Astrocyte (in vitro differentiated cells and primary cell): ENCODE measurements around the gene TET2. TPM values are rescaled to one million over a fixed set of nuclear protein-coding genes. Genes with fewer than 3 reads are reported as not detected.
A peak's percentile ranks its signal among the peaks of the same experiment; 100 is the strongest.

Experiments
- DNase-seq: peaks from one replicate; pipeline ENCODE4 v3.0.0-alpha.2; 2010; ENCODE audit warnings: low read depth
- FAIRE-seq: peaks from 2 replicates; lab custom pipeline; 2011; peaks lifted over from hg19 to GRCh38; lab: Jason Lieb, UNC
- H2AFZ ChIP-seq: 2 replicates; pipeline ENCODE4 v1.6.0; 2012; ENCODE audit warnings: low read depth, low read length, inconsistent platforms
- H3K27ac ChIP-seq: 2 replicates; pipeline ENCODE4 v1.5.1; 2011; ENCODE audit warnings: low read depth, low read length, inconsistent platforms
- H3K27me3 ChIP-seq: 2 replicates; pipeline ENCODE4 v1.6.0; 2011; ENCODE audit warnings: low read length, inconsistent platforms; ENCODE audit not compliant: insufficient read depth
- H3K36me3 ChIP-seq: 2 replicates; pipeline ENCODE4 v1.5.1; 2011; ENCODE audit warnings: low read length, inconsistent platforms; ENCODE audit not compliant: insufficient read depth
- H3K4me1 ChIP-seq: 2 replicates; pipeline ENCODE4 v1.5.1; 2011; ENCODE audit warnings: low read length, inconsistent platforms; ENCODE audit not compliant: insufficient read depth
- H3K4me2 ChIP-seq: 2 replicates; pipeline ENCODE4 v1.6.0; 2012; ENCODE audit warnings: low read length, inconsistent platforms
- H3K4me3 ChIP-seq: 2 replicates; pipeline ENCODE4 v1.5.1; 2011; ENCODE audit warnings: low read depth, mild to moderate bottlenecking, low read length, inconsistent platforms; ENCODE audit not compliant: insufficient read depth
- H3K79me2 ChIP-seq: 2 replicates; pipeline ENCODE4 v1.6.0; 2012; ENCODE audit warnings: mild to moderate bottlenecking, low read length, inconsistent platforms; ENCODE audit not compliant: insufficient read depth
- H3K9ac ChIP-seq: 2 replicates; pipeline ENCODE4 v1.6.0; 2012; ENCODE audit warnings: mild to moderate bottlenecking, low read length, inconsistent platforms
- H3K9me3 ChIP-seq: 2 replicates; pipeline ENCODE4 v1.5.1; 2012; ENCODE audit warnings: low read depth, mild to moderate bottlenecking, low read length, inconsistent platforms; ENCODE audit not compliant: insufficient read depth
- H4K20me1 ChIP-seq: 2 replicates; pipeline ENCODE4 v1.6.0; 2012; ENCODE audit warnings: low read length, inconsistent platforms; ENCODE audit not compliant: insufficient read depth
- H3K27ac Mint-ChIP-seq: one replicate; pipeline ENCODE4 v1.8.0; 2021; ENCODE audit warnings: mild to moderate bottlenecking, mixed read lengths; ENCODE audit not compliant: unreplicated experiment
- H3K27me3 Mint-ChIP-seq: one replicate; pipeline ENCODE4 v1.8.0; 2021; ENCODE audit warnings: low read depth, mixed read lengths; ENCODE audit not compliant: unreplicated experiment
- H3K36me3 Mint-ChIP-seq: one replicate; pipeline ENCODE4 v1.8.0; 2021; ENCODE audit warnings: low read depth, mixed read lengths; ENCODE audit not compliant: unreplicated experiment
- H3K4me1 Mint-ChIP-seq: one replicate; pipeline ENCODE4 v1.8.0; 2021; ENCODE audit warnings: low read depth, mixed read lengths; ENCODE audit not compliant: unreplicated experiment
- H3K4me3 Mint-ChIP-seq: one replicate; pipeline ENCODE4 v1.8.0; 2021; ENCODE audit warnings: mild to moderate bottlenecking, moderate library complexity, mixed read lengths; ENCODE audit not compliant: unreplicated experiment
- H3K9me3 Mint-ChIP-seq: one replicate; pipeline ENCODE4 v1.8.0; 2021; ENCODE audit warnings: mild to moderate bottlenecking, mixed read lengths; ENCODE audit not compliant: unreplicated experiment
- EZH2 ChIP-seq: IDR thresholded peaks from 2 replicates; pipeline ENCODE4 v1.6.1; 2012; ENCODE audit warnings: mild to moderate bottlenecking, low read length, inconsistent platforms; ENCODE audit not compliant: insufficient read depth
- total RNA-seq: library from RNA; stranded (reverse); gene quantifications from 2 replicates; pipeline ENCODE4 v1.2.1, GENCODE V29; 2021
- TF ChIP-seq, protein P1 (sequence below): IDR thresholded peaks from 2 replicates; pipeline ENCODE4 v1.5.1; 2011; ENCODE audit warnings: low read depth, mild to moderate bottlenecking, inconsistent platforms, low read length, moderate library complexity; ENCODE audit not compliant: insufficient read depth

TET2 gene
- total RNA-seq, 1 donor from 2014 or later = 15.7 TPM

DNA sequence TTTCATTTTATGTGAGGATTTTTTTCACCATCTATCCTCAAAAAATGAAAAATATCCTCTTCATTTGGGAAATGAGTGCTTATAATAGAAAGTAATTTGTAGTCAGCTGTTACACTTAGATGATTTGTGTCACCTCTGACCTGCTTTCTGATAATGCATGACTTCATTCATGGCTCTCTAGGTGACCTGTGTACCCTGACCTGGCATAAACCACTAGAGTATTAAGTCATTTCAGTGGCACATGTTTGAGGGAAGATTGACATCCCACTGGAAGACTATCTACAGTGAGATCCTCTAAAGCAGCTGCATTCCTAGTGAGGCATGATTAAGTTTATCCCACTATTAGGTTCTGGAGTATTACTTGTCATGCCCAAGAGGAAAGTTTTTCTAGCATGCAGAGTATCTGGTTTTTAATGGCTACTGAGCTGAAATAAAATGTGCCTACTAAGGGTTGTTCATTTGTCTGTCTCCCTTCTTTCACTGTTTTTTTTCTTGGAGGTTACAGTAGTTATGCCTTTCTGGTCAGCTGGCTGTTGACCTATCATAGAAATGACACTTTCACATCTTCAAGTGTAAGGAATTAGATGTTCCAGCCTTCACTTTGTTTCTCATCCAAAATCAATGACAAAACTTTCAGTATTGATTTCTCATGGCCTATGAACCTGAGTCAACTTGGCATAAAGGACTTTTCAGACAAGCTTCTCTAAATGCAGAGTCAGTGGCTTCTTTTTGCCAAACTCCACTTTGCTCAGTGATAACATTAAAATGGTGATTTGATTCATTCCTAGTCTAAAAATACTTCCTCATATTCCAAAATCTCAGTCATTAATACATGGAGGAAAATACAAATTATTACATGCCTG is 33.1 kb downstream of the TET2 start:
- Mint-ChIP-seq H3K27me3 (no peaks in the 10 kb centered on the region), H3K4me1 (peaks cover 13% of the 10 kb centered on the region), H3K4me3 (no peak overlapping the region), H3K9me3 (no peaks in the 10 kb centered on the region), H3K27ac (no peak overlapping the region), H3K36me3 (peaks cover 7% of the 10 kb centered on the region)
- no peak overlapping the region for H3K4me2 ChIP-seq
- H4K20me1 ChIP-seq = peaks cover 24% of the 10 kb centered on the region
- H3K27me3 ChIP-seq = no peaks in the 10 kb centered on the region
- H3K4me3 ChIP-seq = no peak overlapping the region
- H3K9me3 ChIP-seq = no peaks in the 10 kb centered on the region
- H3K79me2 ChIP-seq = peaks cover 40% of the 10 kb centered on the region
- no peak for TF ChIP-seq EZH2
- TF ChIP-seq, protein P1, sequence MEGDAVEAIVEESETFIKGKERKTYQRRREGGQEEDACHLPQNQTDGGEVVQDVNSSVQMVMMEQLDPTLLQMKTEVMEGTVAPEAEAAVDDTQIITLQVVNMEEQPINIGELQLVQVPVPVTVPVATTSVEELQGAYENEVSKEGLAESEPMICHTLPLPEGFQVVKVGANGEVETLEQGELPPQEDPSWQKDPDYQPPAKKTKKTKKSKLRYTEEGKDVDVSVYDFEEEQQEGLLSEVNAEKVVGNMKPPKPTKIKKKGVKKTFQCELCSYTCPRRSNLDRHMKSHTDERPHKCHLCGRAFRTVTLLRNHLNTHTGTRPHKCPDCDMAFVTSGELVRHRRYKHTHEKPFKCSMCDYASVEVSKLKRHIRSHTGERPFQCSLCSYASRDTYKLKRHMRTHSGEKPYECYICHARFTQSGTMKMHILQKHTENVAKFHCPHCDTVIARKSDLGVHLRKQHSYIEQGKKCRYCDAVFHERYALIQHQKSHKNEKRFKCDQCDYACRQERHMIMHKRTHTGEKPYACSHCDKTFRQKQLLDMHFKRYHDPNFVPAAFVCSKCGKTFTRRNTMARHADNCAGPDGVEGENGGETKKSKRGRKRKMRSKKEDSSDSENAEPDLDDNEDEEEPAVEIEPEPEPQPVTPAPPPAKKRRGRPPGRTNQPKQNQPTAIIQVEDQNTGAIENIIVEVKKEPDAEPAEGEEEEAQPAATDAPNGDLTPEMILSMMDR = no peak
- DNase-seq (peak; percentile 30), FAIRE-seq (peak; percentile 37)
- H3K4me1 ChIP-seq = no peaks in the 10 kb centered on the region
- no peak overlapping the region for H3K9ac ChIP-seq
- H3K27ac ChIP-seq = no peak overlapping the region
- no peak overlapping the region for H2AFZ ChIP-seq
- peaks cover 3% of the 10 kb centered on the region for H3K36me3 ChIP-seq

DNA sequence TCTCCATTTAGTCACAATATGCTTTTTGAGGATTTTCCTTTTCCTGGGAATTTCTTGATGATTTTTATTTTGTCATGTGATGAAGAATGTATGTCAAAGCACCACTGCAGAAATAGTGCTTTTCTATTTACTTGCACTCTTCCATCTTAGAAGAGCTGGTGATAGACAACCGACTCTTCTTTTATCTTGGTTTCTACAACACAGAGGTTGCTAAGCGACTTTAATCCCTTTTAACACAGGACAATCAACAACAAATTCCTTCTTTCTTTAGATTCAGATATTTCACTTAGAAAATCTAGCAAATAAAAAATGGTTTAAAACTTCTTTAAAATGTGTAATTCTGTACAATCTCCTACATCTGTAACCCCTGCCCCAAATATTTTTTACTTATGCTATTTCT is 34.6 kb downstream of the TET2 start:
- no peaks in the 10 kb centered on the region for H3K27me3 Mint-ChIP-seq
- H4K20me1 ChIP-seq = peaks cover 31% of the 10 kb centered on the region

More for the DNA sequence above, 34.6 kb downstream of the TET2 start:
- Histone ChIP-seq H3K27ac (no peak overlapping the region), H3K4me3 (no peak overlapping the region), H3K9me3 (no peaks in the 10 kb centered on the region), H3K4me2 (no peak overlapping the region), H3K36me3 (peaks cover 3% of the 10 kb centered on the region), H3K9ac (no peak overlapping the region), H3K79me2 (peaks cover 43% of the 10 kb centered on the region), H3K27me3 (no peaks in the 10 kb centered on the region), H2AFZ (no peak overlapping the region), H3K4me1 (no peaks in the 10 kb centered on the region)
- Mint-ChIP-seq H3K9me3 (no peaks in the 10 kb centered on the region), H3K27ac (no peak overlapping the region), H3K4me3 (no peak overlapping the region), H3K4me1 (peaks cover 15% of the 10 kb centered on the region), H3K36me3 (peaks cover 7% of the 10 kb centered on the region)
- FAIRE-seq (no peak), DNase-seq (no peak)
- no peak for TF ChIP-seq EZH2
- TF ChIP-seq, protein P1 = no peak
